Measurements from ENCODE around the gene STK32B. TPM values are rescaled to one million over a fixed set of nuclear protein-coding genes. Genes with fewer than 3 reads are reported as not detected.

The STK32B gene
- total and polyA plus RNA-seq, 2 experiments from 2014 or later: 0.71 to 2.3 TPM

DNA sequence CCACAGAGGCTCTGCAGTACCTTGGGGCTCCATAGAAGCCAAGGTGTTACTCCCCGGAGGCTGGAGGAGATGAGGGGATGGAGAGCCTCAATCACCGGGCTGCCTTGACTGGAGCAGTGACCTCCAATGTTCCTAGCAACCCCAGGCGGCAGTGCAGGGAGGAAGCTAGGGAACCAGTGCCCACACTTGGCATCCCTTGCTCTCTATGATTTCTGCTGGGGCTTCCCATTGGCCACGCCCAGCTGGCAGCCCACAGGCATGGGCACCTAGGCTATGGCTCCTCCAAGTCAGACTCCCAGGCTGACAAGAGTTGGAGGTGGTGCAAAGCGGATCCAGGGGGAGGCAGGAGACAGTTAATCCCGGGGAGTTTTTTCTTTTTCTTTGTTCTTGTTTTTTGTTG is 427.4 kb downstream of the STK32B start:
- Histone ChIP-seq H3K4me3 (no peak overlapping the region), H3K79me2 (replicated peaks; ENCODE audit: insufficient read depth) (no peaks in the 10 kb centered on the region), H3K9me2 (ENCODE audit: insufficient read depth) (no peaks in the 10 kb centered on the region), H3K4me2 (no peak overlapping the region), H3K27me3 (ENCODE audit: insufficient read depth) (no peaks in the 10 kb centered on the region), H3K36me3 (ENCODE audit: insufficient read depth) (no peaks in the 10 kb centered on the region), H3K4me1 (ENCODE audit: insufficient read depth) (peaks cover 9% of the 10 kb centered on the region), H3K27ac (ENCODE audit: low read depth) (no peak overlapping the region), H4K20me1 (replicated peaks; ENCODE audit: insufficient read depth) (no peaks in the 10 kb centered on the region), H2AFZ (no peak overlapping the region), H3F3A (replicated peaks; ENCODE audit: low read depth) (no peaks in the 10 kb centered on the region)
- TF ChIP-seq STAT1 (IDR thresholded peaks at IDR 0.05; ENCODE audit: unreplicated experiment): no peak
- TF ChIP-seq, protein P1, sequence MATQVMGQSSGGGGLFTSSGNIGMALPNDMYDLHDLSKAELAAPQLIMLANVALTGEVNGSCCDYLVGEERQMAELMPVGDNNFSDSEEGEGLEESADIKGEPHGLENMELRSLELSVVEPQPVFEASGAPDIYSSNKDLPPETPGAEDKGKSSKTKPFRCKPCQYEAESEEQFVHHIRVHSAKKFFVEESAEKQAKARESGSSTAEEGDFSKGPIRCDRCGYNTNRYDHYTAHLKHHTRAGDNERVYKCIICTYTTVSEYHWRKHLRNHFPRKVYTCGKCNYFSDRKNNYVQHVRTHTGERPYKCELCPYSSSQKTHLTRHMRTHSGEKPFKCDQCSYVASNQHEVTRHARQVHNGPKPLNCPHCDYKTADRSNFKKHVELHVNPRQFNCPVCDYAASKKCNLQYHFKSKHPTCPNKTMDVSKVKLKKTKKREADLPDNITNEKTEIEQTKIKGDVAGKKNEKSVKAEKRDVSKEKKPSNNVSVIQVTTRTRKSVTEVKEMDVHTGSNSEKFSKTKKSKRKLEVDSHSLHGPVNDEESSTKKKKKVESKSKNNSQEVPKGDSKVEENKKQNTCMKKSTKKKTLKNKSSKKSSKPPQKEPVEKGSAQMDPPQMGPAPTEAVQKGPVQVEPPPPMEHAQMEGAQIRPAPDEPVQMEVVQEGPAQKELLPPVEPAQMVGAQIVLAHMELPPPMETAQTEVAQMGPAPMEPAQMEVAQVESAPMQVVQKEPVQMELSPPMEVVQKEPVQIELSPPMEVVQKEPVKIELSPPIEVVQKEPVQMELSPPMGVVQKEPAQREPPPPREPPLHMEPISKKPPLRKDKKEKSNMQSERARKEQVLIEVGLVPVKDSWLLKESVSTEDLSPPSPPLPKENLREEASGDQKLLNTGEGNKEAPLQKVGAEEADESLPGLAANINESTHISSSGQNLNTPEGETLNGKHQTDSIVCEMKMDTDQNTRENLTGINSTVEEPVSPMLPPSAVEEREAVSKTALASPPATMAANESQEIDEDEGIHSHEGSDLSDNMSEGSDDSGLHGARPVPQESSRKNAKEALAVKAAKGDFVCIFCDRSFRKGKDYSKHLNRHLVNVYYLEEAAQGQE (IDR thresholded peaks at IDR 0.05; ENCODE audit: unreplicated experiment): no peak
- TF ChIP-seq ZNF114 (CRISPR knock-in tag; IDR thresholded peaks at IDR 0.05): no peak
- TF ChIP-seq, protein P2, sequence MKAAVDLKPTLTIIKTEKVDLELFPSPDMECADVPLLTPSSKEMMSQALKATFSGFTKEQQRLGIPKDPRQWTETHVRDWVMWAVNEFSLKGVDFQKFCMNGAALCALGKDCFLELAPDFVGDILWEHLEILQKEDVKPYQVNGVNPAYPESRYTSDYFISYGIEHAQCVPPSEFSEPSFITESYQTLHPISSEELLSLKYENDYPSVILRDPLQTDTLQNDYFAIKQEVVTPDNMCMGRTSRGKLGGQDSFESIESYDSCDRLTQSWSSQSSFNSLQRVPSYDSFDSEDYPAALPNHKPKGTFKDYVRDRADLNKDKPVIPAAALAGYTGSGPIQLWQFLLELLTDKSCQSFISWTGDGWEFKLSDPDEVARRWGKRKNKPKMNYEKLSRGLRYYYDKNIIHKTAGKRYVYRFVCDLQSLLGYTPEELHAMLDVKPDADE (IDR thresholded peaks at IDR 0.05): no peak
- TF ChIP-seq EZH2phosphoT487 (IDR thresholded peaks at IDR 0.05; ENCODE audit: unreplicated experiment): no peak
- no peak for TF ChIP-seq POLR2AphosphoS5 (IDR thresholded peaks at IDR 0.05; ENCODE audit: low read depth)
- TF ChIP-seq, protein P3, sequence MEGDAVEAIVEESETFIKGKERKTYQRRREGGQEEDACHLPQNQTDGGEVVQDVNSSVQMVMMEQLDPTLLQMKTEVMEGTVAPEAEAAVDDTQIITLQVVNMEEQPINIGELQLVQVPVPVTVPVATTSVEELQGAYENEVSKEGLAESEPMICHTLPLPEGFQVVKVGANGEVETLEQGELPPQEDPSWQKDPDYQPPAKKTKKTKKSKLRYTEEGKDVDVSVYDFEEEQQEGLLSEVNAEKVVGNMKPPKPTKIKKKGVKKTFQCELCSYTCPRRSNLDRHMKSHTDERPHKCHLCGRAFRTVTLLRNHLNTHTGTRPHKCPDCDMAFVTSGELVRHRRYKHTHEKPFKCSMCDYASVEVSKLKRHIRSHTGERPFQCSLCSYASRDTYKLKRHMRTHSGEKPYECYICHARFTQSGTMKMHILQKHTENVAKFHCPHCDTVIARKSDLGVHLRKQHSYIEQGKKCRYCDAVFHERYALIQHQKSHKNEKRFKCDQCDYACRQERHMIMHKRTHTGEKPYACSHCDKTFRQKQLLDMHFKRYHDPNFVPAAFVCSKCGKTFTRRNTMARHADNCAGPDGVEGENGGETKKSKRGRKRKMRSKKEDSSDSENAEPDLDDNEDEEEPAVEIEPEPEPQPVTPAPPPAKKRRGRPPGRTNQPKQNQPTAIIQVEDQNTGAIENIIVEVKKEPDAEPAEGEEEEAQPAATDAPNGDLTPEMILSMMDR (conservative IDR thresholded peaks at IDR 0.05; ENCODE audit: low read depth in 2 of 2): no peak
- TF ChIP-seq, protein P4, sequence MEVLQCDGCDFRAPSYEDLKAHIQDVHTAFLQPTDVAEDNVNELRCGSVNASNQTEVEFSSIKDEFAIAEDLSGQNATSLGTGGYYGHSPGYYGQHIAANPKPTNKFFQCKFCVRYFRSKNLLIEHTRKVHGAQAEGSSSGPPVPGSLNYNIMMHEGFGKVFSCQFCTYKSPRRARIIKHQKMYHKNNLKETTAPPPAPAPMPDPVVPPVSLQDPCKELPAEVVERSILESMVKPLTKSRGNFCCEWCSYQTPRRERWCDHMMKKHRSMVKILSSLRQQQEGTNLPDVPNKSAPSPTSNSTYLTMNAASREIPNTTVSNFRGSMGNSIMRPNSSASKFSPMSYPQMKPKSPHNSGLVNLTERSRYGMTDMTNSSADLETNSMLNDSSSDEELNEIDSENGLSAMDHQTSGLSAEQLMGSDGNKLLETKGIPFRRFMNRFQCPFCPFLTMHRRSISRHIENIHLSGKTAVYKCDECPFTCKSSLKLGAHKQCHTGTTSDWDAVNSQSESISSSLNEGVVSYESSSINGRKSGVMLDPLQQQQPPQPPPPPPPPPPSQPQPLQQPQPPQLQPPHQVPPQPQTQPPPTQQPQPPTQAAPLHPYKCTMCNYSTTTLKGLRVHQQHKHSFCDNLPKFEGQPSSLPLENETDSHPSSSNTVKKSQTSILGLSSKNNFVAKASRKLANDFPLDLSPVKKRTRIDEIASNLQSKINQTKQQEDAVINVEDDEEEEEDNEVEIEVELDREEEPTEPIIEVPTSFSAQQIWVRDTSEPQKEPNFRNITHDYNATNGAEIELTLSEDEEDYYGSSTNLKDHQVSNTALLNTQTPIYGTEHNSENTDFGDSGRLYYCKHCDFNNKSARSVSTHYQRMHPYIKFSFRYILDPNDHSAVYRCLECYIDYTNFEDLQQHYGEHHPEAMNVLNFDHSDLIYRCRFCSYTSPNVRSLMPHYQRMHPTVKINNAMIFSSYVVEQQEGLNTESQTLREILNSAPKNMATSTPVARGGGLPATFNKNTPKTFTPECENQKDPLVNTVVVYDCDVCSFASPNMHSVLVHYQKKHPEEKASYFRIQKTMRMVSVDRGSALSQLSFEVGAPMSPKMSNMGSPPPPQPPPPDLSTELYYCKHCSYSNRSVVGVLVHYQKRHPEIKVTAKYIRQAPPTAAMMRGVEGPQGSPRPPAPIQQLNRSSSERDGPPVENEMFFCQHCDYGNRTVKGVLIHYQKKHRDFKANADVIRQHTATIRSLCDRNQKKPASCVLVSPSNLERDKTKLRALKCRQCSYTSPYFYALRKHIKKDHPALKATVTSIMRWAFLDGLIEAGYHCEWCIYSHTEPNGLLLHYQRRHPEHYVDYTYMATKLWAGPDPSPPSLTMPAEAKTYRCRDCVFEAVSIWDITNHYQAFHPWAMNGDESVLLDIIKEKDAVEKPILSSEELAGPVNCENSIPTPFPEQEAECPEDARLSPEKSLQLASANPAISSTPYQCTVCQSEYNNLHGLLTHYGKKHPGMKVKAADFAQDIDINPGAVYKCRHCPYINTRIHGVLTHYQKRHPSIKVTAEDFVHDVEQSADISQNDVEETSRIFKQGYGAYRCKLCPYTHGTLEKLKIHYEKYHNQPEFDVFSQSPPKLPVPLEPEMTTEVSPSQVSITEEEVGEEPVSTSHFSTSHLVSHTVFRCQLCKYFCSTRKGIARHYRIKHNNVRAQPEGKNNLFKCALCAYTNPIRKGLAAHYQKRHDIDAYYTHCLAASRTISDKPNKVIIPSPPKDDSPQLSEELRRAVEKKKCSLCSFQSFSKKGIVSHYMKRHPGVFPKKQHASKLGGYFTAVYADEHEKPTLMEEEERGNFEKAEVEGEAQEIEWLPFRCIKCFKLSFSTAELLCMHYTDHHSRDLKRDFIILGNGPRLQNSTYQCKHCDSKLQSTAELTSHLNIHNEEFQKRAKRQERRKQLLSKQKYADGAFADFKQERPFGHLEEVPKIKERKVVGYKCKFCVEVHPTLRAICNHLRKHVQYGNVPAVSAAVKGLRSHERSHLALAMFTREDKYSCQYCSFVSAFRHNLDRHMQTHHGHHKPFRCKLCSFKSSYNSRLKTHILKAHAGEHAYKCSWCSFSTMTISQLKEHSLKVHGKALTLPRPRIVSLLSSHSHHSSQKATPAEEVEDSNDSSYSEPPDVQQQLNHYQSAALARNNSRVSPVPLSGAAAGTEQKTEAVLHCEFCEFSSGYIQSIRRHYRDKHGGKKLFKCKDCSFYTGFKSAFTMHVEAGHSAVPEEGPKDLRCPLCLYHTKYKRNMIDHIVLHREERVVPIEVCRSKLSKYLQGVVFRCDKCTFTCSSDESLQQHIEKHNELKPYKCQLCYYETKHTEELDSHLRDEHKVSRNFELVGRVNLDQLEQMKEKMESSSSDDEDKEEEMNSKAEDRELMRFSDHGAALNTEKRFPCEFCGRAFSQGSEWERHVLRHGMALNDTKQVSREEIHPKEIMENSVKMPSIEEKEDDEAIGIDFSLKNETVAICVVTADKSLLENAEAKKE (CRISPR knock-in tag; IDR thresholded peaks at IDR 0.05): no peak
- no peak for TF ChIP-seq NANOG (IDR thresholded peaks at IDR 0.05; ENCODE audit: borderline replicate concordance)
- no peak for TF ChIP-seq JUNB (IDR thresholded peaks at IDR 0.05; ENCODE audit: unreplicated experiment)
- Mint-ChIP-seq H3K27me3 (ENCODE audit: insufficient read depth, low read depth, poor library complexity) (peaks cover 8% of the 10 kb centered on the region), H3K27ac (no peak overlapping the region), H3K4me1 (peaks cover 9% of the 10 kb centered on the region; the same call in 2 of the 3 replicates), H3K36me3 (ENCODE audit: low read depth) (no peaks in the 10 kb centered on the region; the same call in 2 of the 3 replicates), H3K9me3 (peaks cover 25% of the 10 kb centered on the region), H3K4me3 (no peak overlapping the region)
- ATAC-seq: no peak; the same call in 2 of the 3 replicates
- no peak for DNase-seq (ENCODE audit: low spot score)
